K562 (cell line): ENCODE data around the gene HS2ST1. TPM values are rescaled to one million over a fixed set of nuclear protein-coding genes. Genes with fewer than 3 reads are reported as not detected.

Source experiments
- ATAC-seq: fragments of 200-7000 bp; cut with Tn5 transposase; 3 replicates; pipeline ENCODE4 v1.9.1; 2020; ENCODE audit warnings: moderate library complexity
- BruUV-seq: library from RNA; stranded (reverse); fragments of 400-500 nt; replicated peaks from 2 replicates; lab custom pipeline; 2021; lab: Mats Ljungman, UMichigan
- CTCF ChIA-PET: fragments of 300-600 bp; formaldehyde crosslinking; extraction: SDS; loops from one replicate; lab custom pipeline; 2021; ENCODE audit warnings: low intra/inter-chr PET ratio; lab: Yijun Ruan, JAX
- POLR2A ChIA-PET: fragments of 300-600, 350-650 bp; sonication (Branson Sonifier 250); formaldehyde crosslinking; extraction: SDS; loops from one replicate; lab custom pipeline; 2021; ENCODE audit warnings: antibody characterized with exemption, inconsistent platforms; lab: Yijun Ruan, JAX
- DNase-seq, 4 experiments: peaks; one replicate each; pipeline versions ENCODE4 v3.0.0 to v3.0.0-alpha.2; 2011 to 2018; ENCODE audit warnings: low spot score in 3 of 4, mixed read lengths in 3 of 4; ENCODE audit errors: extremely low read depth in 1 of 4
- FAIRE-seq: peaks from 2 replicates; lab custom pipeline; 2011; peaks lifted over from hg19 to GRCh38; lab: Jason Lieb, UNC
- H2AFZ ChIP-seq: 2 replicates; pipeline ENCODE4 v1.6.0; 2011; ENCODE audit warnings: low read depth, low read length, control low read depth, inconsistent platforms
- H3K27ac ChIP-seq: fragments of 200-600 bp; 3 replicates; pipeline ENCODE4 v1.8.0; 2011; ENCODE audit warnings: low read depth, mild to moderate bottlenecking, control low read depth, inconsistent platforms, low read length, moderate library complexity, mixed read lengths; ENCODE audit errors: extremely low read depth
- H3K27me3 ChIP-seq, 2 experiments: fragments of 300-600 bp in 1 of 2; 2 replicates in 1 of 2; 3 replicates in 1 of 2; pipeline versions ENCODE4 v1.6.0 to v1.8.0; 2011; ENCODE audit warnings: inconsistent platforms in 2 of 2, low read length in 2 of 2, mild to moderate bottlenecking in 1 of 2, mixed read lengths in 1 of 2, moderate library complexity in 1 of 2; ENCODE audit not compliant: control insufficient read depth in 2 of 2, insufficient read depth in 2 of 2
- H3K36me3 ChIP-seq: fragments of 300-600 bp; 3 replicates; pipeline ENCODE4 v1.8.0; 2011; ENCODE audit warnings: mild to moderate bottlenecking, low read length, inconsistent platforms; ENCODE audit not compliant: control insufficient read depth, insufficient read depth
- H3K4me1 ChIP-seq, 2 experiments: fragments of 200-600 bp in 1 of 2; replicated peaks in 1 of 2; 2 replicates in 1 of 2; 3 replicates in 1 of 2; pipeline versions ENCODE4 v1.5.1 to v1.8.0; 2011; ENCODE audit warnings: inconsistent platforms in 2 of 2, low read length in 2 of 2, mild to moderate bottlenecking in 1 of 2, mixed read lengths in 1 of 2, moderate library complexity in 1 of 2; ENCODE audit not compliant: control insufficient read depth in 2 of 2, insufficient read depth in 2 of 2
- H3K4me2 ChIP-seq: 2 replicates; pipeline ENCODE4 v1.6.1; 2011; ENCODE audit warnings: low read length, control low read depth, inconsistent platforms, mixed read lengths; ENCODE audit not compliant: insufficient read depth
- H3K4me3 ChIP-seq: fragments of 200-600 bp; sonication (generic), shearing (Covaris generic); 2 replicates; pipeline ENCODE4 v1.5.1; 2016; ENCODE audit warnings: control low read depth, inconsistent platforms
- H3K79me2 ChIP-seq: fragments of 200-600 bp; 3 replicates; pipeline ENCODE4 v1.8.0; 2011; ENCODE audit warnings: low read length, inconsistent platforms; ENCODE audit not compliant: control insufficient read depth, insufficient read depth
- H3K9ac ChIP-seq, 2 experiments: 2 replicates each; pipeline versions ENCODE4 v1.6.0 to v1.6.1; 2011; ENCODE audit warnings: low read depth in 2 of 2, low read length in 2 of 2, control low read depth in 1 of 2, inconsistent platforms in 1 of 2, mild to moderate bottlenecking in 1 of 2, mixed read lengths in 1 of 2; ENCODE audit not compliant: insufficient read depth in 1 of 2
- H3K9me1 ChIP-seq: one replicate; pipeline ENCODE4 v1.6.0; 2011; ENCODE audit warnings: inconsistent platforms, mild to moderate bottlenecking, low read length, moderate library complexity; ENCODE audit not compliant: control insufficient read depth, insufficient read depth
- H3K9me3 ChIP-seq: replicated peaks from 2 replicates; pipeline ENCODE4 v1.5.1; 2011; ENCODE audit warnings: low read depth, low read length, inconsistent platforms; ENCODE audit not compliant: control insufficient read depth, insufficient read depth
- H4K20me1 ChIP-seq: replicated peaks from 2 replicates; pipeline ENCODE4 v1.6.1; 2011; ENCODE audit warnings: low read length, inconsistent platforms, mixed read lengths; ENCODE audit not compliant: control insufficient read depth, insufficient read depth
- BRCA1 ChIP-seq, 2 experiments: fragments of 450-650 bp in 1 of 2; sonication (generic) in 1 of 2; formaldehyde crosslinking in 1 of 2; IDR thresholded peaks; 2 replicates each; pipeline versions ENCODE4 v1.5.0 to v1.6.1; 2017 to 2020; ENCODE audit warnings: mild to moderate bottlenecking in 1 of 2, missing genetic modification reagents in 1 of 2
- GATAD2A ChIP-seq: fragments of 450-650 bp; IDR thresholded peaks from 2 replicates; pipeline ENCODE4 v1.6.1; 2017
- JUN ChIP-seq, 2 experiments: sonication (generic) in 1 of 2; formaldehyde crosslinking in 1 of 2; IDR thresholded peaks; 2 replicates each; pipeline versions ENCODE4 v1.6.1 to v1.8.0; 2012 to 2022; ENCODE audit warnings: borderline replicate concordance in 2 of 2, mild to moderate bottlenecking in 2 of 2, improper control_type of control experiment in 1 of 2, low read depth in 1 of 2, low read length in 1 of 2, missing genetic modification reagents in 1 of 2
- MBD2 ChIP-seq: sonication (generic); IDR thresholded peaks from 2 replicates; pipeline ENCODE4 v1.6.1; 2016; ENCODE audit warnings: low read depth, borderline replicate concordance
- MEF2A ChIP-seq: IDR thresholded peaks from 2 replicates; pipeline ENCODE4 v1.6.1; 2011; ENCODE audit warnings: low read depth, mild to moderate bottlenecking, low read length, moderate library complexity; ENCODE audit not compliant: control insufficient read depth
- NFATC3 ChIP-seq: fragments of 450-650 bp; IDR thresholded peaks from 2 replicates; pipeline ENCODE4 v1.6.1; 2017; ENCODE audit warnings: mild to moderate bottlenecking
- SAP30 ChIP-seq: fragments of 200-600 bp; sonication (generic); IDR thresholded peaks from 2 replicates; pipeline ENCODE4 v1.6.1; 2012; ENCODE audit warnings: borderline replicate concordance, low read depth, mild to moderate bottlenecking, moderate library complexity, low read length, control low read depth, inconsistent platforms; ENCODE audit not compliant: insufficient read depth, poor library complexity, severe bottlenecking
- SIN3A ChIP-seq, 2 experiments: fragments of 150-350 bp in 1 of 2; IDR thresholded peaks; 2 replicates each; pipeline ENCODE4 v1.6.1; 2011 to 2016; ENCODE audit warnings: borderline replicate concordance in 2 of 2, low read depth in 2 of 2, low read length in 2 of 2, mild to moderate bottlenecking in 2 of 2, moderate library complexity in 2 of 2; ENCODE audit not compliant: control insufficient read depth in 1 of 2
- TCF3 ChIP-seq: sonication (generic); formaldehyde crosslinking; IDR thresholded peaks from 2 replicates; pipeline ENCODE4 v1.4.0; 2020; ENCODE audit warnings: mild to moderate bottlenecking, missing genetic modification reagents
- TEAD1 ChIP-seq, 2 experiments: fragments of 450-650 bp in 1 of 2; sonication (generic) in 1 of 2; formaldehyde crosslinking; IDR thresholded peaks; 2 replicates each; pipeline versions ENCODE4 v1.4.0 to v1.8.0; 2020 to 2022; ENCODE audit warnings: mild to moderate bottlenecking in 2 of 2, missing genetic modification reagents in 1 of 2
- ZZZ3 ChIP-seq: fragments of 450-650 bp; IDR thresholded peaks from 2 replicates; pipeline ENCODE4 v1.6.1; 2016; ENCODE audit warnings: antibody characterized with exemption, mild to moderate bottlenecking, moderate library complexity
- WGBS: fragments of 100-300 bp; shearing (Covaris generic); methylation state at CpG from one replicate; pipeline ENCODE4 v1.1.6; 2016; ENCODE audit warnings: low coverage, mixed read lengths; ENCODE audit not compliant: insufficient coverage; ENCODE audit errors: missing lambda C conversion rate; 5-methylcytosine and 5-hydroxymethylcytosine counted together
- in situ Hi-C: fragments of 300-500 bp; cut with MboI; formaldehyde crosslinking; loops from 4 replicates; pipeline ENCODE4 v1.15.0; 2018; ENCODE audit warnings: inconsistent platforms, mixed read lengths
- intact Hi-C: fragments of 100-400 bp; cut with micrococcal nuclease; formaldehyde crosslinking; loops from 2 replicates; pipeline ENCODE4 v1.14.2; 2022
- polyA plus RNA-seq, 8 experiments: library from polyadenylated mRNA; depleted of rRNA in 4 of 8; stranded (reverse) in 5 of 8; unstranded in 3 of 8; fragments of >200 nt; fragmentation: Nextera tagmentation in 2 of 8; fragmentation: Illumina TruSeq in 1 of 8; extraction: Ambion mirVana in 2 of 8; extraction: Trizol in 1 of 8; gene quantifications; 2 replicates each; pipeline versions ENCODE4 v1.2.1 to v1.2.3, GENCODE V29; 2011 to 2014; ENCODE audit warnings: inconsistent platforms in 1 of 8, missing spikeins in 1 of 8
- total RNA-seq, 7 experiments: library from RNA; depleted of rRNA in 6 of 7; stranded (reverse); fragments of >200 nt in 6 of 7; fragmentation: Illumina TruSeq in 2 of 7; extraction: Trizol in 2 of 7; gene quantifications; 2 replicates each; pipeline versions ENCODE4 v1.2.1 to v1.2.3, GENCODE V29; 2011 to 2021; ENCODE audit warnings: low replicate concordance in 1 of 7
- TF ChIP-seq, protein P1 (sequence below): sonication (generic); formaldehyde crosslinking; IDR thresholded peaks from 2 replicates; pipeline ENCODE4 v1.8.0; 2022; ENCODE audit warnings: missing genetic modification reagents, mild to moderate bottlenecking, borderline replicate concordance
- TF ChIP-seq, protein P2 (sequence below): fragments of 250-450 bp; sonication (Bioruptor Pico); IDR thresholded peaks from 2 replicates; pipeline ENCODE4 v1.5.1; 2021; ENCODE audit warnings: mild to moderate bottlenecking
- TF ChIP-seq, protein P3 (sequence below): sonication (generic); formaldehyde crosslinking; IDR thresholded peaks from 2 replicates; pipeline ENCODE4 v1.8.1; 2023; ENCODE audit warnings: mild to moderate bottlenecking, missing genetic modification reagents
- TF ChIP-seq, protein P4 (sequence below): fragments of 450-650 bp; formaldehyde crosslinking; IDR thresholded peaks from 2 replicates; pipeline ENCODE4 v1.4.0; 2022; ENCODE audit warnings: missing genetic modification characterization

The HS2ST1 gene
- total and polyA plus RNA-seq, 9 of the 15 experiments (the other 6 are each of a cell fraction or from before 2014, with no cell fraction given) = 7.7 to 43.3 (median 25.8) TPM

DNA sequence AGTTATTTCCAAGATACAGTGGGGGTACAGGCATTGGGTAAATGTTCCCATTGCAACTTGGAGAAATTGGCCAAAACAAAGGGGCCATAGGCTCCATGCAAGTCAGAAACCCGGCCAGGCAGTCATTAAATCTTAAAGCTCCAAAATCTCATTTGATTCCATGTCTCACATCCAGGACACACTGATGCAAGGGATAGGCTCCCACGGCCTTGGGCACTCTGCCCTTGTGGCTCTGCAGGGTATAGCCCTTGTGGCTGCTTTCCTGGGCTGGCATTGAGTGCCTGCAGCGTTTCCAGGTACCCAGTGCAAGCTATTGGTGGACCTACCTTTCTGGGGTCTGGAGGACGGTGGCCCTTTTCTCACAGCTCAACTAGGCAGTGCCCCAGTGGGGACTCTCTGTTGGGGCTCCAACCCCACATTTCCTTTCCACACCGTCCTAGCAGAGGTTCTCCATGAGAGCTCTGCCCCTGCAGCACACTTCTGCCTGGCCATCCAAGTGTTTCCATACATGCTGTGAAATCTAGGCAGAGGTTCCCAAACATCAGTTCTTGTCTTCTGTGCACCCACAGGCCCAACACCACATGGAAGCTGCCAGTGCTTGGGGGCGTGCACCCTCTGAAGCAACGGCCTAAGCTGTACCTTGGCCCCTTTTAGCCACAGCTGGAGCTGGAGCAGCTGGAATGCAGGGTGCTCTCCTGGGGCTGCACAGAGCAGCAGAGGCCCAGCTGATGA is 67.2 kb downstream of the HS2ST1 start:
- POLR2A ChIA-PET = interaction anchor here (0.6 kb wide), 1 partner anchor 71 kb away, joined by 3 read pairs; no protein-coding TSS in a partner anchor
- no peak overlapping the region for H3K27ac ChIP-seq
- no TSS peak for BruUV-seq
- TF ChIP-seq SIN3A (IDR thresholded peaks at IDR 0.05; ENCODE audit: borderline replicate concordance in 2 of 2, control insufficient read depth in 1 of 2, low read depth in 2 of 2, low read length in 2 of 2) = no peak
- no peak for TF ChIP-seq BRCA1 (IDR thresholded peaks at IDR 0.05)
- no peak for TF ChIP-seq BRCA1 (CRISPR knock-in tag; IDR thresholded peaks at IDR 0.05)
- TF ChIP-seq SAP30 = no peak
- TF ChIP-seq JUN (IDR thresholded peaks at IDR 0.05; ENCODE audit: borderline replicate concordance, low read depth, low read length) = no peak
- no peak for TF ChIP-seq JUN (CRISPR knock-in tag; IDR thresholded peaks at IDR 0.05; ENCODE audit: borderline replicate concordance)
- TF ChIP-seq, protein P1, sequence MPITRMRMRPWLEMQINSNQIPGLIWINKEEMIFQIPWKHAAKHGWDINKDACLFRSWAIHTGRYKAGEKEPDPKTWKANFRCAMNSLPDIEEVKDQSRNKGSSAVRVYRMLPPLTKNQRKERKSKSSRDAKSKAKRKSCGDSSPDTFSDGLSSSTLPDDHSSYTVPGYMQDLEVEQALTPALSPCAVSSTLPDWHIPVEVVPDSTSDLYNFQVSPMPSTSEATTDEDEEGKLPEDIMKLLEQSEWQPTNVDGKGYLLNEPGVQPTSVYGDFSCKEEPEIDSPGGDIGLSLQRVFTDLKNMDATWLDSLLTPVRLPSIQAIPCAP (CRISPR knock-in tag) = no peak
- no peak for TF ChIP-seq TEAD1 (CRISPR knock-in tag; IDR thresholded peaks at IDR 0.05)
- TF ChIP-seq MEF2A = no peak
- TF ChIP-seq, protein P2, sequence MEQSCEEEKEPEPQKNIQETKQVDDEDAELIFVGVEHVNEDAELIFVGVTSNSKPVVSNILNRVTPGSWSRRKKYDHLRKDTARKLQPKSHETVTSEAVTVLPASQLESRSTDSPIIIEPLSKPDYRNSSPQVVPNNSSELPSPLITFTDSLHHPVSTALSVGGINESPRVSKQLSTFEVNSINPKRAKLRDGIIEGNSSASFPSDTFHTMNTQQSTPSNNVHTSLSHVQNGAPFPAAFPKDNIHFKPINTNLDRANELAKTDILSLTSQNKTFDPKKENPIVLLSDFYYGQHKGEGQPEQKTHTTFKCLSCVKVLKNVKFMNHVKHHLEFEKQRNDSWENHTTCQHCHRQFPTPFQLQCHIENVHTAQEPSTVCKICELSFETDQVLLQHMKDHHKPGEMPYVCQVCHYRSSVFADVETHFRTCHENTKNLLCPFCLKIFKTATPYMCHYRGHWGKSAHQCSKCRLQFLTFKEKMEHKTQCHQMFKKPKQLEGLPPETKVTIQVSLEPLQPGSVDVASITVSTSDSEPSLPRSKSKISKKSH = no peak
- no peak for TF ChIP-seq ZZZ3
- TF ChIP-seq, protein P3, sequence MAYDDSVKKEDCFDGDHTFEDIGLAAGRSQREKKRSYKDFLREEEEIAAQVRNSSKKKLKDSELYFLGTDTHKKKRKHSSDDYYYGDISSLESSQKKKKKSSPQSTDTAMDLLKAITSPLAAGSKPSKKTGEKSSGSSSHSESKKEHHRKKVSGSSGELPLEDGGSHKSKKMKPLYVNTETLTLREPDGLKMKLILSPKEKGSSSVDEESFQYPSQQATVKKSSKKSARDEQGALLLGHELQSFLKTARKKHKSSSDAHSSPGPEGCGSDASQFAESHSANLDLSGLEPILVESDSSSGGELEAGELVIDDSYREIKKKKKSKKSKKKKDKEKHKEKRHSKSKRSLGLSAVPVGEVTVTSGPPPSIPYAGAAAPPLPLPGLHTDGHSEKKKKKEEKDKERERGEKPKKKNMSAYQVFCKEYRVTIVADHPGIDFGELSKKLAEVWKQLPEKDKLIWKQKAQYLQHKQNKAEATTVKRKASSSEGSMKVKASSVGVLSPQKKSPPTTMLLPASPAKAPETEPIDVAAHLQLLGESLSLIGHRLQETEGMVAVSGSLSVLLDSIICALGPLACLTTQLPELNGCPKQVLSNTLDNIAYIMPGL (CRISPR knock-in tag) = no peak
- no peak for TF ChIP-seq MBD2
- TF ChIP-seq NFATC3 = no peak
- no peak for TF ChIP-seq TCF3 (CRISPR knock-in tag)
- TF ChIP-seq, protein P4, sequence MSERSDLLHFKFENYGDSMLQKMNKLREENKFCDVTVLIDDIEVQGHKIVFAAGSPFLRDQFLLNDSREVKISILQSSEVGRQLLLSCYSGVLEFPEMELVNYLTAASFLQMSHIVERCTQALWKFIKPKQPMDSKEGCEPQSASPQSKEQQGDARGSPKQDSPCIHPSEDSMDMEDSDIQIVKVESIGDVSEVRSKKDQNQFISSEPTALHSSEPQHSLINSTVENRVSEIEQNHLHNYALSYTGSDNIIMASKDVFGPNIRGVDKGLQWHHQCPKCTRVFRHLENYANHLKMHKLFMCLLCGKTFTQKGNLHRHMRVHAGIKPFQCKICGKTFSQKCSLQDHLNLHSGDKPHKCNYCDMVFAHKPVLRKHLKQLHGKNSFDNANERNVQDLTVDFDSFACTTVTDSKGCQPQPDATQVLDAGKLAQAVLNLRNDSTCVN (CRISPR knock-in tag) = no peak
- no peak for TF ChIP-seq GATAD2A

More for the DNA sequence above, 67.2 kb downstream of the HS2ST1 start:
- Histone ChIP-seq H3K9me1 (no peaks in the 10 kb centered on the region), H3K9me3 (no peaks in the 10 kb centered on the region; the same call in 1 of the 2 replicates), H3K4me2 (no peak overlapping the region), H3K9ac (no peak overlapping the region), H4K20me1 (no peaks in the 10 kb centered on the region), H3K4me3 (no peak overlapping the region), H3K27me3 (no peaks in the 10 kb centered on the region), H3K36me3 (peaks cover 8% of the 10 kb centered on the region; the same call in 1 of the 3 replicates), H3K4me1 (no peaks in the 10 kb centered on the region; a peak in 1 of 5 replicates), H3K79me2 (peaks cover 77% of the 10 kb centered on the region), H2AFZ (no peak overlapping the region)
- no peak for DNase-seq
- CTCF ChIA-PET = interaction anchor here (0.9 kb wide), 1 partner anchor 13 kb away, joined by 3 read pairs; no protein-coding TSS in a partner anchor
- in situ Hi-C loops (no loop called here), intact Hi-C loops (no loop called here)
- peak; percentile 31; the same call in 2 of the 3 replicates for ATAC-seq
- WGBS = 92% methylated on average over 7 of the region's 7 CpGs
- FAIRE-seq = no peak
